HG03439 (cell line): ENCODE measurements around the gene KIAA1210.
"Not testable (repeated sequence)": the region's sequence is repeated elsewhere in the genome, so short reads cannot be mapped to it uniquely, and the experiment has no call there.

Experiments
- ATAC-seq: cut with Tn5 transposase; IDR thresholded peaks from one replicate; pipeline ENCODE4 v1.9.1; 2021; ENCODE audit warnings: mild to moderate bottlenecking, moderate library complexity; ENCODE audit not compliant: unreplicated experiment

The KIAA1210 gene

GRCh38 chrX:119040432-119040831, 87.2 kb downstream of the KIAA1210 start:
- no peak for ATAC-seq

GRCh38 chrX:119036107-119037029, 91.2 kb downstream of the KIAA1210 start:
- no peak for ATAC-seq

GRCh38 chrX:119030990-119031389, 96.6 kb downstream of the KIAA1210 start:
- no peak for ATAC-seq

GRCh38 chrX:119029656-119030055, 98.0 kb downstream of the KIAA1210 start:
- ATAC-seq, result not testable (repeated sequence)

GRCh38 chrX:119028733-119029330, 98.8 kb downstream of the KIAA1210 start:
- ATAC-seq, result no peak
